ENCODE results near the gene CATSPER1. TPM values are rescaled to one million over a fixed set of nuclear protein-coding genes. Genes with fewer than 3 reads are reported as not detected.

The CATSPER1 gene
- total and polyA plus RNA-seq, 2 donors (not counting 3 experiments of a cell fraction or from before 2014, with no cell fraction given): 0.68 to 1.0 TPM

- Histone ChIP-seq H3K9me1 (replicated peaks; ENCODE audit: control insufficient read depth, extremely low read depth, insufficient read depth, low read length) (no peaks in the 10 kb centered on the region), H3K79me2 (ENCODE audit: control insufficient read depth, insufficient read depth, low read length) (peaks cover 7% of the 10 kb centered on the region), H3K4me2 (ENCODE audit: insufficient read depth, low read length) (no peak overlapping the region), H3K27me3 (ENCODE audit: control insufficient read depth in 2 of 2, insufficient read depth in 2 of 2, low read length in 2 of 2) (no peaks in the 10 kb centered on the region), H2AFZ (ENCODE audit: low read depth, low read length) (no peak overlapping the region), H3K4me3 (replicated peaks in 1 of 3; ENCODE audit: insufficient read depth in 1 of 3, low read depth in 1 of 3, low read length in 3 of 3) (no peak overlapping the region), H3K36me3 (ENCODE audit: control insufficient read depth in 2 of 2, extremely low read depth in 1 of 2, insufficient read depth in 2 of 2, low read length in 2 of 2) (peaks cover 13 to 60% of the 10 kb centered on the region in 2 experiments), H3K27ac (ENCODE audit: insufficient read depth, low read depth, low read length) (no peak overlapping the region), H3K4me1 (ENCODE audit: control insufficient read depth, extremely low read depth, insufficient read depth, low read length) (no peaks in the 10 kb centered on the region), H3K9me3 (replicated peaks; ENCODE audit: control insufficient read depth, insufficient read depth, low read length) (no peaks in the 10 kb centered on the region), H3K9ac (replicated peaks; ENCODE audit: extremely low read depth, insufficient read depth, low read length) (no peak overlapping the region), H4K20me1 (replicated peaks; ENCODE audit: control insufficient read depth, extremely low read depth, insufficient read depth, low read length) (no peaks in the 10 kb centered on the region)
- ChIA-PET CTCF (no interaction called here), POLR2A (no interaction called here)
- dilution Hi-C loops (cut with MboI; ENCODE audit: extremely low pct_ligation_motif_present, low sequenced_read_pairs) (no loop called here), intact Hi-C loops (cut with micrococcal nuclease) (no loop called here)
- no peak for DNase-seq (ENCODE audit: low read depth, low spot score)
- no peak for TF ChIP-seq MAX (IDR thresholded peaks at IDR 0.05; ENCODE audit: insufficient read depth, insufficient read length)
- no TSS peak for BruUV-seq (replicated peaks)
- FAIRE-seq: no peak
Measured at GRCh38 chr11:65968600-65969482, 57.4 kb downstream of the CATSPER1 start.

- Histone ChIP-seq H2AFZ (ENCODE audit: low read depth, low read length) (no peak overlapping the region), H3K79me2 (ENCODE audit: control insufficient read depth, insufficient read depth, low read length) (peaks cover 19% of the 10 kb centered on the region), H3K9me1 (replicated peaks; ENCODE audit: control insufficient read depth, extremely low read depth, insufficient read depth, low read length) (no peaks in the 10 kb centered on the region), H3K4me3 (replicated peaks in 1 of 3; ENCODE audit: insufficient read depth in 1 of 3, low read depth in 1 of 3, low read length in 3 of 3) (no peak overlapping the region), H3K4me1 (ENCODE audit: control insufficient read depth, extremely low read depth, insufficient read depth, low read length) (peaks cover 8% of the 10 kb centered on the region), H3K4me2 (ENCODE audit: insufficient read depth, low read length) (no peak overlapping the region), H3K9me3 (replicated peaks; ENCODE audit: control insufficient read depth, insufficient read depth, low read length) (no peaks in the 10 kb centered on the region), H3K27ac (ENCODE audit: insufficient read depth, low read depth, low read length) (no peak overlapping the region), H4K20me1 (replicated peaks; ENCODE audit: control insufficient read depth, extremely low read depth, insufficient read depth, low read length) (no peaks in the 10 kb centered on the region), H3K27me3 (ENCODE audit: control insufficient read depth in 2 of 2, insufficient read depth in 2 of 2, low read length in 2 of 2) (no peaks in the 10 kb centered on the region), H3K9ac (replicated peaks; ENCODE audit: extremely low read depth, insufficient read depth, low read length) (no peak overlapping the region), H3K36me3 (ENCODE audit: control insufficient read depth in 2 of 2, extremely low read depth in 1 of 2, insufficient read depth in 2 of 2, low read length in 2 of 2) (peaks cover 9 to 55% of the 10 kb centered on the region in 2 experiments)
- FAIRE-seq (no peak), DNase-seq (ENCODE audit: low read depth, low spot score) (no peak)
- dilution Hi-C loops (cut with MboI; ENCODE audit: extremely low pct_ligation_motif_present, low sequenced_read_pairs) (no loop called here), intact Hi-C loops (cut with micrococcal nuclease) (no loop called here)
- TF ChIP-seq GATA2 (IDR thresholded peaks at IDR 0.05; ENCODE audit: insufficient read depth, insufficient read length, low read depth, low read length): no peak
- no peak for TF ChIP-seq FOS (IDR thresholded peaks at IDR 0.05; ENCODE audit: borderline replicate concordance, insufficient read depth, low read length)
- no peak for TF ChIP-seq POLR2A (IDR thresholded peaks at IDR 0.05; ENCODE audit: low read depth, low read length)
- TF ChIP-seq EZH2 (IDR thresholded peaks at IDR 0.05; ENCODE audit: borderline replicate concordance, low read depth, low read length, severe bottlenecking): no peak
- TF ChIP-seq, protein P1, sequence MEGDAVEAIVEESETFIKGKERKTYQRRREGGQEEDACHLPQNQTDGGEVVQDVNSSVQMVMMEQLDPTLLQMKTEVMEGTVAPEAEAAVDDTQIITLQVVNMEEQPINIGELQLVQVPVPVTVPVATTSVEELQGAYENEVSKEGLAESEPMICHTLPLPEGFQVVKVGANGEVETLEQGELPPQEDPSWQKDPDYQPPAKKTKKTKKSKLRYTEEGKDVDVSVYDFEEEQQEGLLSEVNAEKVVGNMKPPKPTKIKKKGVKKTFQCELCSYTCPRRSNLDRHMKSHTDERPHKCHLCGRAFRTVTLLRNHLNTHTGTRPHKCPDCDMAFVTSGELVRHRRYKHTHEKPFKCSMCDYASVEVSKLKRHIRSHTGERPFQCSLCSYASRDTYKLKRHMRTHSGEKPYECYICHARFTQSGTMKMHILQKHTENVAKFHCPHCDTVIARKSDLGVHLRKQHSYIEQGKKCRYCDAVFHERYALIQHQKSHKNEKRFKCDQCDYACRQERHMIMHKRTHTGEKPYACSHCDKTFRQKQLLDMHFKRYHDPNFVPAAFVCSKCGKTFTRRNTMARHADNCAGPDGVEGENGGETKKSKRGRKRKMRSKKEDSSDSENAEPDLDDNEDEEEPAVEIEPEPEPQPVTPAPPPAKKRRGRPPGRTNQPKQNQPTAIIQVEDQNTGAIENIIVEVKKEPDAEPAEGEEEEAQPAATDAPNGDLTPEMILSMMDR (IDR thresholded peaks at IDR 0.05; ENCODE audit: extremely low read depth in 1 of 2, insufficient read depth in 1 of 2, low read depth in 1 of 2, low read length in 2 of 2): no peak
- ChIA-PET POLR2A (interaction anchor here (0.7 kb wide), 1 partner anchor 13 kb away, joined by 8 read pairs; no protein-coding TSS in a partner anchor), CTCF (no interaction called here)
- no TSS peak for BruUV-seq (replicated peaks)
Measured at GRCh38 chr11:65967329-65967934, 58.8 kb downstream of the CATSPER1 start.

All from endothelial cell of umbilical vein (primary cell).